GM21528 (cell line): ENCODE results near the gene RBM47.
"Not testable (repeated sequence)": the region's sequence is repeated elsewhere in the genome, so short reads cannot be mapped to it uniquely, and the experiment has no call there.

ENCODE experiments used
- ATAC-seq: cut with Tn5 transposase; IDR thresholded peaks from one replicate; pipeline ENCODE4 v1.9.1; 2021; ENCODE audit warnings: mild to moderate bottlenecking, moderate library complexity; ENCODE audit not compliant: unreplicated experiment, low FRiP score

Gene RBM47

DNA sequence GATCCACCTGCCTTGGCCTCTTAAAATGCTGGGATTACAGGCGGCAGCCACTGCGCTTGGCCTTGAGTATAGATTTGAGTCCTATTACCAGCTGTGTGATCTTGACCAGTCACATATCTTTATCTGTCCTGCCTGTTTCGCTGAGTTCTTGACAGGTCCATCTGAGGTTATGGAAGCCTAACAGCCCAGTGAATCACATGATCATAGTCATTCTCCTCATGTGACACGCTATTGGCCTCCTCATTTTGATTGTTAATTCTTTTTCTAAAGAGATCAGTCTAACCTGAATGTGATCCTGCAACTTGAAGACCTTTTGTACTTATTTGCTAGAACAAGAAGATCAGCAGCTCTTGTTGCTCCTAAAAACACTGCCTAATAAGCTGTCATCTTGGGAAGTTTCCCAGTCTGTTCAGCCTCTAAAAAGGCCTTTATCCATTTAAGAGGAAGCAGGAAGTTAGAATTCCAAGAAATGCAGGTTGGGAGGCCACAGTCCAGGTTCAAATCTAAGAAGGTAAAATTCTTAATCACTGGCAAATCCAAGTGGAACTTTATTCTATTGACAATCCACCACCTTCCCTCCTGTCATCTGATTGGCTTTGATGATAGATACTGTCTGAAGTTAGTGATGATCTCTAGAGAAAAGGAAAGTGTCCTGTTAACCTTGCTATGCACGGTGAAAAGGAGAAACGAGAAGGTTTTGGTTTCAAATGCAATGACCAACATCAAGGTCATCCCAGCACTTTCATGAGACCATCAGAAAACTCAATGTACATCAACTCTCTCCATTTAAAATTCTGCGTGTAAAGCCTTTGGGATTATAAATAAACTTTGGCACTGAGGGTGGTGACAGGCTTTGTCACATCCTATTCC is 207.6 kb downstream of the RBM47 start:
- ATAC-seq: no peak

GRCh38 chr4:40419231-40419912 is 210.3 kb downstream of the RBM47 start:
- no peak for ATAC-seq

GRCh38 chr4:40418430-40419230 is 211.0 kb downstream of the RBM47 start:
- no peak for ATAC-seq

- no peak for ATAC-seq
These were observed 211.7 kb downstream of the RBM47 start for GRCh38 chr4:40417941-40418340.

DNA sequence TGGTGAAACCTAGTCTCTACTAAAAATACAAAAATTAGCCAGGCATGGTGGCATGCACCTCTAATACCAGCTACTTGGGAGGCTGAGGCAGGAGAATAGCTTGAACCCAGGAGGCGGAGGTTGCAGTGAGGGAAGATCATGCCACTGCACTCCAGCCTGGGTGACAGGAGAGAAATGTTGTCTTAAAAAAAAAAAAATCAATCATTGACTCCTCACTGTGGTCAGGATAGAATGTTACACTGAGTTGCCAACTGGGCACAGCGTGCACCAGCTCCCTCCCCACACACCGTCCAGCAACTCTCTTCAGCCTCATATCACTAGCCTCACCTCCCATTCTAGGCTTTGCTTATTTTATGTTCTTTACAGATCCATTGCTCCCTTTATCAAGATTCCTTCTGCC is 215.0 kb downstream of the RBM47 start:
- ATAC-seq: no peak

- ATAC-seq: no peak
These were observed 216.5 kb downstream of the RBM47 start for GRCh38 chr4:40412866-40413795.

- ATAC-seq: no peak
These were observed 217.3 kb downstream of the RBM47 start for GRCh38 chr4:40412388-40412787.

DNA sequence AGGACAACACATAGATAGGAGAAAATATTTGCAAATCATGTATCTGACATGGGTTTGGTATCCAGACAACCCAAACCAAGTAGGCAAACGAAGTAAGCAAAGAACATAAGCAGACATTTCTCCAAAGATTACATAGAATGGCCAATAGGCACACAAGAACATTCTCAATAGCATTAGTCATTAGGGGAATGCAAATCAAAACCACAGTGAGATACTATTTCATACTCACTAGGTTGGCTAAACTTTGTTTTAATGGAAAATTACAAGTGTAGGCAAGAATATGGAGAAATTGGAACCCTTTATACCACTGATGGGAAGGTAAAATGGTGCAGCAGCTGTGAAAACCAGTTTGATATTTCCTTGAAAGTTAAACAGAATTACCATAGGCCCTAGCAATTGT is 219.8 kb downstream of the RBM47 start:
- no peak for ATAC-seq

DNA sequence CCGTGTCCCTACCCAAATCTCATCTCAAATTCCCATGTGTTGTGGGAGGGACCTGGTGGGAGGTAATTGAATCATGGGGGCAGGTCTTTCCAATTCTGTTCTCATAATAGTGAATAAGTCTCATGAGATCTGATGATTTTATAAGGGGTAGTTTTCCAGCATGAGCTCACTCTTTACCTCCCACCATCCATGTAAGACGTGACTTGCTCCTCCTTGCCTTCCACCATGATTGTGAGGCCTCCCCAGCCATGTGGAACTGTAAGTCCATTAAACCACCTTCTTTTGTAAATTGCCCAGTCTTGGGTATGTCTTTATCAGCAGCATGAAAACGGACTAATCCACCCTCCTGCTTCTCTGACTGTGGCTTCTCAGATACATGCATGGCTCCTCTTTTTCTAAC is 222.2 kb downstream of the RBM47 start:
- ATAC-seq: not testable (repeated sequence)

DNA sequence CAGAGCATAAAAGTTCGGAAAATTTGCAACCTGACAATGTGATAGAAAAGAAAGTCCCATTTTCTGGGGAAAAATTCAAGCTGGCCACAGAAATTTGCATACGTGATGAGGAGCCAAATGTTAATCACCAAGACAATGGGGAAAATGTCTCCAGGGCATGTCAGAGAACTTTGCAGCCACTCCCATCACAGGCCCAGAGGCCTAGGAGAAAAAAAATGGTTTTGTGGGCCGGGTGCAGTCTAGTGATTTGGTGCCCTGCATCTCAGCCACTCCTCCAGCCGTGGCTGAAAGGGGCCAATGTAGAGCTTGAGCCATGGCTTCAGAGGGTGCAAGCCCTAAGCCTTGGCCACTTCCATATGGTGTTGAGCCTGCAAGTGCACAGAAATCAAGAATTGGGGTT is 223.3 kb downstream of the RBM47 start:
- no peak for ATAC-seq

- ATAC-seq: no peak
These were observed 224.5 kb downstream of the RBM47 start for GRCh38 chr4:40405193-40405592.

DNA sequence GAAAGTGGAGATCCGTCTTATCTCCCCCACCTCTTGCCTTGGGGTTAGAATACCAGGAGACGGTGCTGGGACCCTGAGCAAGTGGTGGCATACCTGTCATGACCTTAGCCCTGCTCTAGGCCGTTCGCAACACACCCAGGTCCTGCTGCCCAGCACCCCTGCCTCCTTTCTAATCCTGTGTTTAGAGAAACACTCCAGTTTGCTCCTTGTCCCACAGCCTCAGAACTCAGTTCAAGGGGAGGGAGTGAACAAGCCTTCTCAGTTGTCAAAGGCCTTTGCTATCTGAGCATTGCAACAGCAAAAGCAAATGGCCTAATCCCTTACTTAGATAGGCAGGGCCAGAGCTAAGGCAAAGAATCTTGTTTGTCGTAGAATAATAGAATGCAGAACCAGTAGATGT is 226.6 kb downstream of the RBM47 start:
- no peak for ATAC-seq

DNA sequence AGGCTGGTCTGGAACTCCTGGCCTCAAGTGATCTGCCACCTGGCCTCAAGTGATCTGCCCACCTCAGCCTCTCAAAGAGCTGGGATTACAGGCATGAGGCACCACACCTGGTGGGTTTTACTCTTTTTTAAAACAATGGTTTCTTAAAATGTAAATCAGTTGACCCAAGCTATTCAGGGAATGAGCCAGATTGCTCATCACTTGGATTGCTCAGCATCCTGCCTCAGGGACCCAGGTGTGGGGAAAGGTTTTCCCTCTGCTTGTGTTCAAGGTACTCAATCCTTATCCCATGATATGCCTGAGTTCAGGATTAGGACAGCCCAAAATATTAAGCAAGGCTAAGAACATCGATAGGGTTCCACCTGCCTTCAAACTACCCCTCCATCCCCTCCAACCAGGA is 227.1 kb downstream of the RBM47 start:
- no peak for ATAC-seq

DNA sequence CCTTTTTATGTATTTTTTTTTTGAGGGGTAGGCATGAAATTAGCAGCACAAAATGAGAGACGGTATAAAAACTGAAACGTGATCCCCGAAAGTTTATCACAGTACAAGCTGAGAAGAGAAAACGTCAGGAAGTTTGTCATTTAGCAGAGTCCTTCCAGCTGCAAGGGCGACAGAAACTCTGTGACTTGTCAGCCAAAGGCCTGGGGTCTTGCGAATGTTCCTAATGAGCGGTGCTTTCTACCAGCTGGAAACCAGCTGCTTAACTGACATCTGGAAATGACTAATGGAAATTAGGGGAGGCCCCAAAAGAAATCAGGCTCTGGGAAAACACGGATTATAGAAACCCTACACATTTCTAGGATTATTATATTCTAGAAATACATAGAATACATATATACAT is 228.0 kb downstream of the RBM47 start:
- no peak for ATAC-seq

DNA sequence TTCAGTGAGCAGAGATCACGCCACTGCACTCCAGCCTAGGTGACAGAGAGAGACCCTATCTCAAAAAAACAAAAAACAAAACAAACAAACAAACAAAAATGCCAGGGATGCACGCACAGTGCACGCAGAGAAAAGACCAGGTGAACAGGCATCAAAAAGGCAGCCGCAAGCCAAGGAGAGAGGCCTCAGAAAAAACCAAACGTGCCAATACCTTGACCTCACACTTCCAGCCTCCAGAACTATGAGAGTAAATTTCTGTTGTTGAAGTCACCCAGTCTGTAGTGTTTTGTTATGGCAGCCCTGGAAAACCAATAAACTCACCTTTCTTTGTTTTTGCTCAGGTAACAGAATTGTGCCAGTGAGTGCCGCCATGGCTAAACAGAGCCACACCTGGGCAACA is 228.6 kb downstream of the RBM47 start:
- ATAC-seq: no peak

DNA sequence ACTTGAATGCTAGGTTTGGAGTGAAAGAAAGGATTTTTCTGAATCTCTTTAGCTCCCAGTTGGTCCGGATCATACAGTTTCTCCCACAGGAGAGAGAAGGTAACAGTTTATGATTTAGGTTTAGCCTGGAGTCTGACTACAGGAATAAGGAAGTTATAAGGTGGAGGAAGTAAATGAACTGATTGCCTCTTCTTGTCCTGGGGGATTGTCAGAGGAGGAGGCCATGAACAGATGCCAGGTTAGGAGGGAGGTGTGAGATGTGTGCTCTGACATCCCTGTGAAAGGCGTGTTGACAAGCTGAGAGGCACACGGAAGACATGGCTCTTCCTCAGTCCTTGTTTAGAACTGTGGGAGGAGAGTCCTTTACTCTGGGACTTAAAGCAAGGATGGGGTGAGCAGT is 230.1 kb downstream of the RBM47 start:
- ATAC-seq: no peak

GRCh38 chr4:40395908-40396793 is 233.5 kb downstream of the RBM47 start:
- no peak for ATAC-seq

DNA sequence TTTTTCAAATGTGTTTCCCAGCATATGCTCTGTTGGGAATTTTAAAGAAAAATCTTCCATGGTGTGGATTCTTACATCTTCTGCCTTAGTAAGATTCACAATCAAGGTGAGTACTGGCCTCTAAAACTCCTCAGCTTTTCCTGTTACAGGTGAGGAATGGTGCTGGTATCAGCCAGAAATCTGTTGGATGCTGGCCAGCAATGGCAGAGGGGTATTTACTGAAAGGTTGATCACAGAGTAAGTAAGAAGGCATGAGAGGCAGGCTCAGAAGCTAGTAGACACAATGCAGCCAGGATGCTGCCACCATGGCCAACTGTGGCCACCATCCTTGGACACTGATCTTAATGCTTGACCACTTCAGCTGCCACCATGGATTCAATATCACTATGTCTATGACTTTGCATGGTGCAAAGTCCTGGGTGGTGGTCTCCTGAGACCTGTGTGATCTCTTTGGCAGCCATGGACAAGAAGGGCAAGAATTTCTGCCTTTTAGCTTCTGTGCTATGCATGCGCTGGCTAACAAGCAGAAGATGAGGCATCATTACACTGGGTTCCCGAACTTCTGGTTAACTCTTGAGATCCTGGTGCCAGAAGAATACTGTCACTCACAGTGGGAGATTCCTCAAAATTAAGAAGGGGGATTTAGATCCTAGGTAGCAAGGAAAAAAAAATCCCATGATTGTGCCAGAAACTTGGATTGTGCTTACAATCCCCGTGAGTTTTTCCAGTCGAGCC is 234.3 kb downstream of the RBM47 start:
- ATAC-seq: no peak
